GM12878 (cell line): ENCODE data around the gene EPHB2.

Experiments used
- EP300 ChIP-seq, 2 experiments: fragments of 150-350 bp in 1 of 2; IDR thresholded peaks; 2 replicates each; pipeline ENCODE4 v1.6.1; 2011 to 2012; ENCODE audit warnings: low read depth in 2 of 2, low read length in 2 of 2, borderline replicate concordance in 1 of 2, improper control_type of control experiment in 1 of 2, inconsistent platforms in 1 of 2; ENCODE audit not compliant: control insufficient read depth in 1 of 2
- EZH2 ChIP-seq: IDR thresholded peaks from 2 replicates; pipeline ENCODE4 v1.6.1; 2012; ENCODE audit warnings: low read depth, mild to moderate bottlenecking, control low read depth, inconsistent platforms, low read length, borderline replicate concordance; ENCODE audit not compliant: control insufficient read depth
- POLR2A ChIP-seq: IDR thresholded peaks from 2 replicates; pipeline ENCODE4 v1.6.1; 2011; ENCODE audit warnings: low read depth, mild to moderate bottlenecking, low read length
- POLR2AphosphoS5 ChIP-seq: IDR thresholded peaks from 2 replicates; pipeline ENCODE4 v1.6.1; 2011; ENCODE audit warnings: mild to moderate bottlenecking, low read length, inconsistent platforms
- TAF1 ChIP-seq: IDR thresholded peaks from 2 replicates; pipeline ENCODE4 v1.6.1; 2011; ENCODE audit warnings: mild to moderate bottlenecking, low read depth, low read length, borderline replicate concordance
- TARDBP ChIP-seq: IDR thresholded peaks from 2 replicates; pipeline ENCODE4 v1.6.1; 2016; ENCODE audit warnings: borderline replicate concordance
- ZNF274 ChIP-seq: IDR thresholded peaks from one replicate; pipeline ENCODE4 v1.8.0; 2011; ENCODE audit not compliant: insufficient read length, insufficient read depth

DNA sequence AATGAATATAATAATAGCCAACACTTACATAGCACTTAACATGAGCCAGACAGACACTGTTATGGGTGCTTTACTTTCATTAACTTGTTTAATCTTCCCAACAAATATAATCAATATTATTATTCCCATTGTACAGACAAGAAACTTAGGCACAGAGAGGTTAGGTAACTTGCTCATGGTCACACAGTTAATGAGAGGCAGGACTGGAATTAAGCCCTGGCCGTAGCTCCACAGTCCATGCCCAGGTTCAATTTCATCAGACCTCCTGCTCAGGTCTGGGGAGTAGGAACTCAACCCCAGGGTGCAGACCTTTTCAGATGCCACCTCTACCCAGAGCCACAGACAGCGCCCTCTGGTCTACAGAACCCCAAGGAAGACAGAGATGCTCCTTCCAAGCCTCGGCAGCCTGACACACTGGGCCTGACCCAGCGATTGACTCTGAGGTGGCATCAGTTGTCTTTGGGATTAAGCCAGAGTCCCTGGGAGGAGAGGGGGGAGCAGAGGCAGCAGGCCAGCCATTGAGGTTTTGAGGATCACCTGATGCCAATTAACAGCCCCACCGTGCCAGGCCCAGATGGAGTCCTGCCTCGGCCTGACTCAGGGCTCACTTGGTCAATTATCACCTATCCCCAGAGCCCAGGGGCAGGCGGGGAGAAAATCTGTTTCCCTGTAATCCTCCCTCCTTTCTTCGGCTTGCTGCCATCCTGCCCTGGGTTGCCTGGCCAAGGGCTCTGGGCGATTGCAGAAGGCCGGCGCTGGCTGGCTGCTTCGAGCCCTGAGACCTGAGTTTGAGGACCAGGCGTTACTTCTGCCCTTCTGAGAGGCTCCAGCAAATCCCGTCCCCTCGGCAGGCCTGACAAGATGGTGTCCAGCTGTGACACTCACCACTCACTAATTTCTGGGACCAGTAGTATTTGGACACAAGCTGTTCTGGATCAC lies 145.3 kb downstream of the EPHB2 start:
- TF ChIP-seq ZNF274 (no peak), POLR2A (no peak), TARDBP (no peak), EZH2 (no peak), TAF1 (no peak), EP300 (IDR thresholded peaks at IDR 0.05; ENCODE audit: borderline replicate concordance in 1 of 2, control insufficient read depth in 1 of 2, low read depth in 2 of 2, low read length in 2 of 2) (no peak), POLR2AphosphoS5 (no peak)
